Body of pancreas (tissue), 4 donors: ENCODE data around the gene TOX2. TPM values are rescaled to one million over a fixed set of nuclear protein-coding genes. Genes with fewer than 3 reads are reported as not detected.

Experiments used
- ATAC-seq: fragments of 150-250 bp; one replicate; pipeline ENCODE4 v1.9.1; 2016
- DNase-seq, 4 donors: peaks; one replicate each; pipeline ENCODE4 v3.0.0-alpha.2; 2019
- H3K27ac ChIP-seq, 4 donors: fragments of 200-600 bp; sonication (generic); 1 replicate in 3 of 4; 2 replicates in 1 of 4; pipeline versions ENCODE4 v1.5.1 to v1.6.1; 2016 to 2019; ENCODE audit warnings: mild to moderate bottlenecking in 1 of 4, mixed read lengths in 1 of 4, moderate library complexity in 1 of 4
- H3K27me3 ChIP-seq, 2 donors: fragments of 200-600 bp; sonication (generic); one replicate each; pipeline ENCODE4 v1.6.0; 2016; ENCODE audit warnings: mild to moderate bottlenecking in 1 of 2
- H3K36me3 ChIP-seq, 2 donors: fragments of 200-600 bp; sonication (generic); replicated peaks in 1 of 2; 2 replicates each; pipeline ENCODE4 v1.5.1; 2016; ENCODE audit warnings: low read depth in 2 of 2; ENCODE audit not compliant: insufficient read depth in 1 of 2
- H3K4me1 ChIP-seq: fragments of 200-600 bp; sonication (generic); one replicate; pipeline ENCODE4 v1.6.0; 2016
- H3K4me3 ChIP-seq, 2 donors: fragments of 200-600 bp; sonication (generic); 1 replicate in 1 of 2; 2 replicates in 1 of 2; pipeline ENCODE4 v1.5.1; 2016 to 2019
- H3K9me3 ChIP-seq, 3 donors: fragments of 200-600 bp; sonication (generic); 1 replicate in 2 of 3; 2 replicates in 1 of 3; pipeline ENCODE4 v1.5.1; 2016
- POLR2A ChIP-seq, 3 donors: fragments of 450-650 bp; IDR thresholded peaks; one replicate each; pipeline ENCODE4 v1.6.1; 2016; ENCODE audit warnings: antibody characterized with exemption in 3 of 3, mild to moderate bottlenecking in 2 of 3
- WGBS, 2 donors: methylation state at CpG; one replicate each; pipeline ENCODE4 v1.1.5; 2017; 5-methylcytosine and 5-hydroxymethylcytosine counted together
- intact Hi-C: fragments of 100-400 bp; cut with DNase I; formaldehyde crosslinking; loops from one replicate; pipeline ENCODE4 v1.15.1; 2023
- total RNA-seq, 2 donors: library from RNA; depleted of rRNA; stranded (reverse); fragments of >200 nt; gene quantifications; one replicate each; pipeline ENCODE4 v1.1.0, GENCODE V29; 2016
- TF ChIP-seq, protein P1 (sequence below), 7 experiments: fragments of 450-650 bp in 4 of 7; fragments of 200-600 bp in 3 of 7; sonication (generic) in 3 of 7; IDR thresholded peaks; one replicate each; pipeline ENCODE4 v1.5.1; 2016 to 2019; ENCODE audit warnings: antibody characterized with exemption in 7 of 7

TOX2 gene
- total RNA-seq, 2 donors from 2014 or later = 1.8 to 2.0 TPM

DNA sequence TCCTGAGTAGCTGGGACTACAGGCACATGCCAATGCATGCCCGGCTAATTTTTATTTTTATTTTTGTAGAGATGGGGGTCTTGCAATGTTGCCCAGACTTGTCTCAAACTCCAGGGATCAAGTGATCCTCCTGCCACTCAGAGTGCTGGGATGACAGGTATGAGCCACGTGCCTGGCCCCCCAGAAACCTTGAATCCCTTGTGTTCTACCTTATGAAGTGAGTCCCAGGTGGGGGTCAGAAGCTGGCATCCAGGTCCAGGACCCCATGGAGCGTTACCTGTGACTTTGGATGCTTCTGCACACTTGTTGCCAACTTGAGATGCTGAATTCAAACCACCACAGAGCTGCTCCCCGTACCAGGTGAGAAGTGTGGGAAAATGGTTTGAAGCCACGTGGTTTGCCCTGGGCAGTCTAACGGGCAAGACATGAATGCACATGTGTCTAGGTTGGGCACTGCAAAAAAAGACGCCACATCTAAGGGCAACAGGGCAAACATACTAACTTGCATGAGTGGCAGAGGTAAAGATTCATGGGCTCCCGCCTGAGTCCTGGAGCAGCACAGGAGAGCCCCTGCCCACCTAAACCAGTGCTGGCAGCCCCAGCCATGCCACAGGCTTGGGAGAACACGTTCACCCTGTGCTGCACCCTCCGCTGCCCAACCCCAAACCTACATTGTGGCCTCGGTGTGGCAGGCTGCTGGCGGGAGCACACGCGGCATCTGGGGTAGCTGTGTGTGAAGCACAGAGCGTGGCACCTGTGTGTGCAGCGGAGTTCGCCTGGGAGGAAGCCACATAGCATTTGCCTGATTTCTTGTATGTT, 171.2 kb downstream of the TOX2 start:
- WGBS, 2 donors = 56 to 72% methylated on average over 6 to 17 of the region's 17 CpGs
- intact Hi-C loops = no loop called here
- no peak for ATAC-seq

DNA sequence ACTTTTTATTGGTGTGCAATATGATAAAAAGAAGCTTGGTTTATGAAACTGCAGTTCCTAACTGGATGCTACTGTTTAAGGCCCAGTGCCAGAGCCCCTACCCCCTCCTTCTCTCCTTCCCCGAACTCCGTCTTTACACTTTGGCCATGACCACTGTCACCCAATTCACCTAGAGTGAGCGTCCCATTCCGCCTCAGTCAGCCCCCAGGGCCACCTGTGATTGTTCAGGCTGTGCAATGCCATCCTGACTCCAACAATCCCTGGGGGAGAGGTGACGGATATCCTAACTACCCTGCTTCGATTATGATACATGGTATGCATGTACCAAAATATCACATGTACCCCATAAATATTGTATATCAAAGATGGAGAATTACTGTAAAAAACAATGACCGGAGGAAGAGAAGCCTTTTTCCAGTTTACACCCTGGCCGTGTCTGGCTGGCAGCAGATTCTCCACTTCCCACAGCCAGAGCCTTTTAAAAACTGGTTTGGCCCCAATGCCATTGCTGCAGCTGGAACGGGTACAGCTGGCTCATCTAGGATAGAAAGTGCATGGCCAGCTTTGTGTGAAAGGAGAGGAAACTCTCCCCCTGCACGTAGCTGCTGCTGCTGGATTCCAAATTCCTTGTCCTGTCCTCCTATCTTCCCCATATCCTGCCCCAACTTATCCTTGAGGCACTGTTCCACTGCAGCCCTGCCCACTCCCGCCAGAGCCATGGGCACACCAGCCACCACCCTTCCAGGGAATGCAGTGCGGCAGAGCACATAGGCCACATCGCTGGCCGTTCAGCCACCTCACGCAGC, 172.6 kb downstream of the TOX2 start:
- no peaks in the 10 kb centered on the region for H3K4me1 ChIP-seq
- ATAC-seq = no peak
- intact Hi-C loops = no loop called here
- 68 to 70% methylated on average over 15 of the region's 15 CpGs for WGBS, 2 donors
- no peaks in the 10 kb centered on the region for H3K36me3 ChIP-seq
- H3K4me3 ChIP-seq = no peak overlapping the region
- no peaks in the 10 kb centered on the region for H3K27me3 ChIP-seq
- no peak for DNase-seq
- no peak overlapping the region for H3K27ac ChIP-seq
- no peaks in the 10 kb centered on the region for H3K9me3 ChIP-seq
- TF ChIP-seq, protein P1, sequence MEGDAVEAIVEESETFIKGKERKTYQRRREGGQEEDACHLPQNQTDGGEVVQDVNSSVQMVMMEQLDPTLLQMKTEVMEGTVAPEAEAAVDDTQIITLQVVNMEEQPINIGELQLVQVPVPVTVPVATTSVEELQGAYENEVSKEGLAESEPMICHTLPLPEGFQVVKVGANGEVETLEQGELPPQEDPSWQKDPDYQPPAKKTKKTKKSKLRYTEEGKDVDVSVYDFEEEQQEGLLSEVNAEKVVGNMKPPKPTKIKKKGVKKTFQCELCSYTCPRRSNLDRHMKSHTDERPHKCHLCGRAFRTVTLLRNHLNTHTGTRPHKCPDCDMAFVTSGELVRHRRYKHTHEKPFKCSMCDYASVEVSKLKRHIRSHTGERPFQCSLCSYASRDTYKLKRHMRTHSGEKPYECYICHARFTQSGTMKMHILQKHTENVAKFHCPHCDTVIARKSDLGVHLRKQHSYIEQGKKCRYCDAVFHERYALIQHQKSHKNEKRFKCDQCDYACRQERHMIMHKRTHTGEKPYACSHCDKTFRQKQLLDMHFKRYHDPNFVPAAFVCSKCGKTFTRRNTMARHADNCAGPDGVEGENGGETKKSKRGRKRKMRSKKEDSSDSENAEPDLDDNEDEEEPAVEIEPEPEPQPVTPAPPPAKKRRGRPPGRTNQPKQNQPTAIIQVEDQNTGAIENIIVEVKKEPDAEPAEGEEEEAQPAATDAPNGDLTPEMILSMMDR (IDR thresholded peaks at IDR 0.05) = no peak
- TF ChIP-seq POLR2A (IDR thresholded peaks at IDR 0.05) = no peak

More for the DNA sequence above, 171.2 kb downstream of the TOX2 start:
- no peaks in the 10 kb centered on the region for H3K9me3 ChIP-seq
- no peaks in the 10 kb centered on the region for H3K36me3 ChIP-seq
- no peaks in the 10 kb centered on the region for H3K4me1 ChIP-seq
- TF ChIP-seq, protein P1 (IDR thresholded peaks at IDR 0.05) = no peak
- TF ChIP-seq POLR2A (IDR thresholded peaks at IDR 0.05) = no peak
- DNase-seq = no peak
- H3K27me3 ChIP-seq = no peaks in the 10 kb centered on the region
- H3K27ac ChIP-seq = no peak overlapping the region
- no peak overlapping the region for H3K4me3 ChIP-seq

DNA sequence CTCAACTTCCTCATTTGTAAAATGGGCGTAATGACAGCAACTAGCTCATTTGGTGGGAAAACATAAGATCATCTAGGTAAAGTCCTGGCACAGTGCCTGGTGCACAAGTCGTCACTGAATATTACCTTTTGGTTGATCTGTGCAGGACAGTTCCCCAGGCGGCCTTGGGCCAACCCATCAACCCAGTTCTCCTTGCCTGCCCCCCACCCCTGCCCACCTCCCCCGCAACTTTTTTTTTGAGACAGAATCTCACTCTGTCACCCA, 173.1 kb downstream of the TOX2 start:
- Histone ChIP-seq H3K4me1 (no peaks in the 10 kb centered on the region), H3K4me3 (no peak overlapping the region), H3K27ac (no peak overlapping the region), H3K27me3 (no peaks in the 10 kb centered on the region), H3K9me3 (no peaks in the 10 kb centered on the region), H3K36me3 (no peaks in the 10 kb centered on the region)
- TF ChIP-seq, protein P1 (IDR thresholded peaks at IDR 0.05) = no peak
- TF ChIP-seq POLR2A (IDR thresholded peaks at IDR 0.05) = no peak
- ATAC-seq = no peak
- 74 to 81% methylated on average over 3 to 4 of the region's 4 CpGs for WGBS, 2 donors
- intact Hi-C loops = no loop called here
- no peak for DNase-seq

DNA sequence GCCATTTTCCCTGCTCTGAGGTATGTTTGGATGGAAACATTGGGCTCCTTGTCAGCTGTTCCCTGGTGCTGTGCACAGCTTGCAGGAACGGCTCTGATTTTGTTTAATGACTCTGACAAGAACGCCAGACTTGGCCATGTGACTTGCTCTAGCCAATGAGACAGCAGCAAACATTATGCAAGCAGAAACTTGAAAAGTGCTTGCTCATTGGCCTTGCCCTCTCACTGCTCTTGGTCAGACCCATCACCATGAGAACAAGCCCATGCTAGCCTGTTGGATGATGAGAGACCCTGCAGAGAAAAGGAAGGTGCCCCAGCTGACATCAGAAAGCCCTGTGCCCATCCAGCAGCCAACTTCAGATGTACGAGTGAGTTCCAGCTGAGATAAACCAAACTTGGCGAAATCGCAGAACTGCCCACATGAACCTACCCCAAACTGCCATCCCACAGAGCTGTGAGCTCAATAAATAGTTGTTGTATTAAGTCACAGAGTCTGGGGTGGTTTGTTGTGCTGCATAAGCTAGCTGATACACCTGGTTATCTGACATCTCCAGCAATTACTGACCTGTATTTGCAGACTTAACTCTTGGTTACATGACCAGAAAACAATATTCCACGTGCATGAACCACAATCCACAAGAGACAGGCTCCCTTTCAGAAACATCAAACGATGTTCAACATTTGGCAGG, 175.5 kb downstream of the TOX2 start:
- Histone ChIP-seq H3K36me3 (no peaks in the 10 kb centered on the region), H3K27ac (no peak overlapping the region), H3K4me3 (no peak overlapping the region), H3K27me3 (no peaks in the 10 kb centered on the region), H3K9me3 (no peaks in the 10 kb centered on the region), H3K4me1 (no peaks in the 10 kb centered on the region)
- ATAC-seq (peak; percentile 63), DNase-seq (peak; percentile 57 to 65 (median 60))
- intact Hi-C loops = no loop called here
- WGBS, 2 donors = 54 to 56% methylated on average over 7 of the region's 7 CpGs
- TF ChIP-seq POLR2A (IDR thresholded peaks at IDR 0.05) = no peak
- TF ChIP-seq, protein P1 (IDR thresholded peaks at IDR 0.05) = no peak
